HepG2 (cell line): ENCODE data around the gene ACSM5. TPM values are rescaled to one million over a fixed set of nuclear protein-coding genes. Genes with fewer than 3 reads are reported as not detected.
A peak's percentile ranks its signal among the peaks of the same experiment; 100 is the strongest.

Experiments
- AHR ChIP-seq: IDR thresholded peaks from 2 replicates; pipeline ENCODE4 v1.6.1; 2018; ENCODE audit warnings: missing genetic modification reagents, missing compliant biosample characterization
- ATF3 ChIP-seq: sonication (generic); formaldehyde crosslinking; IDR thresholded peaks from 2 replicates; pipeline ENCODE4 v1.4.0; 2020; ENCODE audit warnings: missing genetic modification reagents
- BRCA1 ChIP-seq: sonication (generic); formaldehyde crosslinking; IDR thresholded peaks from 2 replicates; pipeline ENCODE4 v1.4.0; 2020; ENCODE audit warnings: missing genetic modification reagents
- ELF3 ChIP-seq: IDR thresholded peaks from 2 replicates; pipeline ENCODE4 v1.6.1; 2016; ENCODE audit warnings: missing genetic modification reagents, missing compliant biosample characterization
- FOSL2 ChIP-seq: sonication (generic); formaldehyde crosslinking; IDR thresholded peaks from 2 replicates; pipeline ENCODE4 v1.4.0; 2020; ENCODE audit warnings: missing genetic modification reagents
- HIVEP1 ChIP-seq: sonication (generic); formaldehyde crosslinking; IDR thresholded peaks from 2 replicates; pipeline ENCODE4 v1.4.0; 2020; ENCODE audit warnings: mild to moderate bottlenecking, missing genetic modification reagents
- HNRNPL ChIP-seq: fragments of 200-400 bp; formaldehyde crosslinking; IDR thresholded peaks from 2 replicates; pipeline ENCODE4 v1.6.1; 2017; ENCODE audit warnings: mild to moderate bottlenecking, low read depth, low read length
- HOXA5 ChIP-seq: sonication (generic); formaldehyde crosslinking; IDR thresholded peaks from 2 replicates; pipeline ENCODE4 v1.4.0; 2020; ENCODE audit warnings: missing genetic modification reagents
- KAT8 ChIP-seq: IDR thresholded peaks from 2 replicates; pipeline ENCODE4 v1.6.1; 2016; ENCODE audit warnings: missing genetic modification reagents, missing compliant biosample characterization
- KLF16 ChIP-seq, 2 experiments: sonication (generic) in 1 of 2; formaldehyde crosslinking in 1 of 2; IDR thresholded peaks; 2 replicates each; pipeline versions ENCODE4 v1.6.1 to v1.8.0; 2016 to 2023; ENCODE audit warnings: missing genetic modification reagents in 2 of 2, missing compliant biosample characterization in 1 of 2
- MIER3 ChIP-seq: IDR thresholded peaks from 2 replicates; pipeline ENCODE4 v1.6.1; 2016; ENCODE audit warnings: missing compliant biosample characterization, borderline replicate concordance
- MZF1 ChIP-seq: sonication (generic); formaldehyde crosslinking; IDR thresholded peaks from 2 replicates; pipeline ENCODE4 v1.8.1; 2023; ENCODE audit warnings: mild to moderate bottlenecking, missing genetic modification reagents, borderline replicate concordance
- ONECUT2 ChIP-seq: sonication (generic); formaldehyde crosslinking; IDR thresholded peaks from 2 replicates; pipeline ENCODE4 v1.4.0; 2020; ENCODE audit warnings: missing genetic modification reagents
- PAWR ChIP-seq: sonication (generic); formaldehyde crosslinking; IDR thresholded peaks from 2 replicates; pipeline ENCODE4 v1.4.0; 2020; ENCODE audit warnings: missing genetic modification reagents, mild to moderate bottlenecking, borderline replicate concordance
- POLR2A ChIP-seq, 2 experiments: IDR thresholded peaks; 2 replicates each; pipeline ENCODE4 v1.6.1; 2011; ENCODE audit warnings: low read depth in 2 of 2, low read length in 2 of 2, mild to moderate bottlenecking in 1 of 2, moderate library complexity in 1 of 2; ENCODE audit not compliant: insufficient read depth in 1 of 2
- RARA ChIP-seq: IDR thresholded peaks from 2 replicates; pipeline ENCODE4 v1.6.1; 2016; ENCODE audit warnings: missing genetic modification reagents, missing compliant biosample characterization
- SMAD9 ChIP-seq: sonication (generic); formaldehyde crosslinking; IDR thresholded peaks from 2 replicates; pipeline ENCODE4 v1.5.1; 2020; ENCODE audit warnings: mild to moderate bottlenecking, missing genetic modification reagents
- TCF7L2 ChIP-seq: IDR thresholded peaks from 2 replicates; pipeline ENCODE4 v1.6.1; 2011; ENCODE audit warnings: mild to moderate bottlenecking, low read depth, low read length, moderate library complexity
- ZBTB3 ChIP-seq: sonication (generic); formaldehyde crosslinking; IDR thresholded peaks from 2 replicates; pipeline ENCODE4 v1.4.0; 2020; ENCODE audit warnings: low read depth, mild to moderate bottlenecking, moderate library complexity, missing genetic modification reagents, borderline replicate concordance
- ZBTB42 ChIP-seq: sonication (generic); formaldehyde crosslinking; IDR thresholded peaks from 2 replicates; pipeline ENCODE4 v1.5.0; 2020; ENCODE audit warnings: mild to moderate bottlenecking, missing genetic modification reagents
- ZFX ChIP-seq: sonication (generic); formaldehyde crosslinking; IDR thresholded peaks from 2 replicates; pipeline ENCODE4 v1.4.0; 2020; ENCODE audit warnings: mild to moderate bottlenecking, low read depth, missing genetic modification reagents, moderate library complexity
- ZKSCAN5 ChIP-seq: sonication (generic); formaldehyde crosslinking; IDR thresholded peaks from 2 replicates; pipeline ENCODE4 v1.5.1; 2020; ENCODE audit warnings: mild to moderate bottlenecking, missing genetic modification reagents
- ZMYM3 ChIP-seq: sonication (generic); formaldehyde crosslinking; IDR thresholded peaks from 2 replicates; pipeline ENCODE4 v1.5.1; 2020; ENCODE audit warnings: mild to moderate bottlenecking, missing genetic modification reagents
- ZNF292 ChIP-seq: sonication (generic); formaldehyde crosslinking; IDR thresholded peaks from 2 replicates; pipeline ENCODE4 v1.8.1; 2022; ENCODE audit warnings: mild to moderate bottlenecking, low read depth, missing genetic modification reagents, borderline replicate concordance
- ZNF331 ChIP-seq: sonication (generic); formaldehyde crosslinking; IDR thresholded peaks from 2 replicates; pipeline ENCODE4 v1.4.0; 2020; ENCODE audit warnings: missing genetic modification reagents
- ZNF343 ChIP-seq: sonication (generic); formaldehyde crosslinking; IDR thresholded peaks from 2 replicates; pipeline ENCODE4 v1.4.0; 2020; ENCODE audit warnings: mild to moderate bottlenecking, missing genetic modification reagents
- ZNF549 ChIP-seq: sonication (generic); formaldehyde crosslinking; IDR thresholded peaks from 2 replicates; pipeline ENCODE4 v1.5.0; 2020; ENCODE audit warnings: missing genetic modification reagents
- ZNF607 ChIP-seq: sonication (generic); formaldehyde crosslinking; IDR thresholded peaks from 2 replicates; pipeline ENCODE4 v1.5.1; 2020; ENCODE audit warnings: missing genetic modification reagents, mild to moderate bottlenecking, borderline replicate concordance
- ZSCAN25 ChIP-seq: sonication (generic); formaldehyde crosslinking; IDR thresholded peaks from 2 replicates; pipeline ENCODE4 v1.8.0; 2022; ENCODE audit warnings: mild to moderate bottlenecking, missing genetic modification reagents
- ZUFSP ChIP-seq: sonication (generic); formaldehyde crosslinking; IDR thresholded peaks from 2 replicates; pipeline ENCODE4 v1.9.0; 2021; ENCODE audit warnings: missing genetic modification reagents, mild to moderate bottlenecking, borderline replicate concordance
- polyA plus RNA-seq, 8 experiments: library from polyadenylated mRNA; depleted of rRNA in 3 of 8; stranded (reverse) in 7 of 8; unstranded in 1 of 8; fragments of >200 nt; fragmentation: Illumina TruSeq in 4 of 8; extraction: Trizol in 4 of 8; gene quantifications; 2 replicates each; pipeline versions ENCODE4 v1.2.1 to v1.2.3, GENCODE V29; 2011 to 2016; ENCODE audit warnings: low read depth in 4 of 8, missing spikeins in 1 of 8, mixed read lengths in 1 of 8; ENCODE audit not compliant: insufficient read depth in 1 of 8
- total RNA-seq, 5 experiments: library from RNA; depleted of rRNA; stranded (reverse); fragments of >200 nt; fragmentation: Illumina TruSeq; extraction: Trizol; gene quantifications; 2 replicates each; pipeline ENCODE4 v1.2.3, GENCODE V29; 2016; ENCODE audit warnings: low read depth in 1 of 5
- TF ChIP-seq, protein P1 (sequence below): IDR thresholded peaks from 2 replicates; pipeline ENCODE4 v1.6.1; 2016; ENCODE audit warnings: low read depth, borderline replicate concordance

The ACSM5 gene
- total and polyA plus RNA-seq, 2 of the 13 experiments (the other 11 are each of a cell fraction or from before 2014, with no cell fraction given): 9.1 to 15.0 TPM

GRCh38 chr16:20409398-20410120 lies at the start of gene ACSM5 (continued):
- 0 out of 2 replicates have a peak, but pooled peaks have one; percentile 68 for TF ChIP-seq HNRNPL
- TF ChIP-seq HIVEP1: no peak
- peak; percentile 80; the same call in 1 of the 2 replicates for TF ChIP-seq ZKSCAN5
- no peak for TF ChIP-seq MIER3
- TF ChIP-seq ZUFSP (CRISPR knock-in tag): no peak
- TF ChIP-seq AHR (CRISPR knock-in tag): 0 out of 2 replicates have a peak, but pooled peaks have one; percentile 25
- peak; percentile 64; the same call in 1 of the 2 replicates for TF ChIP-seq ZBTB42
- TF ChIP-seq, protein P1, sequence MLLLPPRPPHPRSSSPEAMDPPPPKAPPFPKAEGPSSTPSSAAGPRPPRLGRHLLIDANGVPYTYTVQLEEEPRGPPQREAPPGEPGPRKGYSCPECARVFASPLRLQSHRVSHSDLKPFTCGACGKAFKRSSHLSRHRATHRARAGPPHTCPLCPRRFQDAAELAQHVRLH (CRISPR knock-in tag): 0 out of 2 replicates have a peak, but pooled peaks have one; percentile 30
- TF ChIP-seq FOSL2: peak; percentile 31
- 0 out of 2 replicates have a peak, but pooled peaks have one; percentile 40 for TF ChIP-seq ZSCAN25 (CRISPR knock-in tag)
- TF ChIP-seq ZNF549 (CRISPR knock-in tag): no peak
- peak in 1 of 2 experiments; percentile 57; a peak in 1 of 4 replicates for TF ChIP-seq KLF16 (CRISPR knock-in tag; IDR thresholded peaks at IDR 0.05)
- no peak; the same call in 1 of the 2 replicates for TF ChIP-seq ZNF607
- peak; percentile 7; the same call in 1 of the 2 replicates for TF ChIP-seq ELF3 (CRISPR knock-in tag)
- peak; percentile 11; the same call in 1 of the 2 replicates for TF ChIP-seq RARA (CRISPR knock-in tag)
- no peak for TF ChIP-seq ONECUT2 (CRISPR knock-in tag)
- peak; percentile 93; the same call in 1 of the 2 replicates for TF ChIP-seq ZNF292 (CRISPR knock-in tag)
- TF ChIP-seq HOXA5: no peak
- no peak for TF ChIP-seq SMAD9
- no peak for TF ChIP-seq BRCA1
- TF ChIP-seq ZNF331 (CRISPR knock-in tag): 0 out of 2 replicates have a peak, but pooled peaks have one; percentile 17
- no peak for TF ChIP-seq MZF1 (CRISPR knock-in tag)
- TF ChIP-seq KAT8 (CRISPR knock-in tag): peak; percentile 42; the same call in 1 of the 2 replicates
- TF ChIP-seq ZNF343 (CRISPR knock-in tag): 0 out of 2 replicates have a peak, but pooled peaks have one; percentile 51
- TF ChIP-seq ZFX (CRISPR knock-in tag): peak; percentile 84
- peak; percentile 89; the same call in 1 of the 2 replicates for TF ChIP-seq ZBTB3 (CRISPR knock-in tag)
- TF ChIP-seq ATF3 (CRISPR knock-in tag): no peak
- TF ChIP-seq TCF7L2: no peak
- TF ChIP-seq PAWR: 0 out of 2 replicates have a peak, but pooled peaks have one; percentile 71
- TF ChIP-seq ZMYM3: peak; percentile 40; the same call in 1 of the 2 replicates
- peak; percentile 41 to 63; a peak in 3 of 4 replicates for TF ChIP-seq POLR2A (IDR thresholded peaks at IDR 0.05; ENCODE audit: insufficient read depth in 1 of 2, low read depth in 2 of 2, low read length in 2 of 2)
